OCI-LY7 (cell line): ENCODE data around the gene ZNF497. TPM values are rescaled to one million over a fixed set of nuclear protein-coding genes. Genes with fewer than 3 reads are reported as not detected.
"Not testable (repeated sequence)": the region's sequence is repeated elsewhere in the genome, so short reads cannot be mapped to it uniquely, and the experiment has no call there.

Source experiments
- BruUV-seq: library from RNA; stranded (reverse); fragments of 400-500 nt; replicated peaks from 2 replicates; lab custom pipeline; 2021; lab: Mats Ljungman, UMichigan
- CTCF ChIA-PET: fragments of 300-600 bp; sonication (Branson Sonifier 250); formaldehyde crosslinking; loops from one replicate; lab custom pipeline; 2022; ENCODE audit warnings: antibody characterized with exemption; ENCODE audit not compliant: unreplicated experiment; lab: Charles Lee
- POLR2A ChIA-PET: fragments of 300-600 bp; sonication (Branson Sonifier 250); formaldehyde crosslinking; loops from one replicate; lab custom pipeline; 2022; ENCODE audit warnings: antibody characterized with exemption; lab: Charles Lee
- DNase-seq: peaks from one replicate; pipeline ENCODE4 v3.0.0-alpha.2; 2015; ENCODE audit warnings: low spot score
- H2AFZ ChIP-seq: fragments of 200-600 bp; sonication (generic), shearing (Covaris generic); 2 replicates; pipeline ENCODE4 v1.6.1; 2014; ENCODE audit warnings: mild to moderate bottlenecking, antibody characterized with exemption, low read length, moderate library complexity
- H3K27ac ChIP-seq: fragments of 200-600 bp; sonication (generic); 2 replicates; pipeline ENCODE4 v1.5.1; 2014; ENCODE audit warnings: mixed run types, low read depth, mild to moderate bottlenecking, moderate library complexity, low read length, inconsistent platforms; ENCODE audit not compliant: poor library complexity, severe bottlenecking
- H3K36me3 ChIP-seq: fragments of 200-600 bp; sonication (generic); 2 replicates; pipeline ENCODE4 v1.6.1; 2014; ENCODE audit warnings: mild to moderate bottlenecking, antibody characterized with exemption, low read length, moderate library complexity, mixed read lengths; ENCODE audit not compliant: insufficient read depth
- H3K4me1 ChIP-seq: fragments of 200-600 bp; sonication (generic); 2 replicates; pipeline ENCODE4 v1.5.1; 2014; ENCODE audit warnings: mild to moderate bottlenecking, low read length; ENCODE audit not compliant: insufficient read depth, poor library complexity, severe bottlenecking
- H3K4me2 ChIP-seq: fragments of 200-600 bp; sonication (generic); 2 replicates; pipeline ENCODE4 v1.6.1; 2014; ENCODE audit warnings: mild to moderate bottlenecking, low read length
- H3K4me3 ChIP-seq: fragments of 200-600 bp; sonication (generic); 2 replicates; pipeline ENCODE4 v1.5.1; 2014; ENCODE audit warnings: mild to moderate bottlenecking, low read depth, low read length; ENCODE audit not compliant: poor library complexity, severe bottlenecking
- H3K79me2 ChIP-seq: fragments of 200-600 bp; sonication (generic); 2 replicates; pipeline ENCODE4 v1.6.1; 2016; ENCODE audit warnings: low read depth, mild to moderate bottlenecking, low read length, moderate library complexity, mixed read lengths; ENCODE audit not compliant: insufficient read depth
- H3K9me2 ChIP-seq: fragments of 200-600 bp; sonication (generic); 2 replicates; pipeline ENCODE4 v1.6.1; 2016; ENCODE audit warnings: mild to moderate bottlenecking, low read length, mixed read lengths; ENCODE audit not compliant: insufficient read depth
- H3K9me3 ChIP-seq: fragments of 200-600 bp; sonication (generic); 2 replicates; pipeline ENCODE4 v1.6.1; 2014; ENCODE audit warnings: mild to moderate bottlenecking, mixed run types, low read length, mixed read lengths
- H4K20me1 ChIP-seq: fragments of 200-600 bp; sonication (generic); 2 replicates; pipeline ENCODE4 v1.6.1; 2014; ENCODE audit warnings: mild to moderate bottlenecking, antibody characterized with exemption, low read length, moderate library complexity, mixed read lengths; ENCODE audit not compliant: insufficient read depth
- EZH2phosphoT487 ChIP-seq: fragments of 200-600 bp; sonication (generic); IDR thresholded peaks from 2 replicates; pipeline ENCODE4 v1.6.1; 2018; ENCODE audit warnings: low read depth, borderline replicate concordance, mild to moderate bottlenecking, mixed run types, antibody characterized with exemption, low read length, moderate library complexity, mixed read lengths
- intact Hi-C: fragments of 100-400 bp; cut with micrococcal nuclease; formaldehyde crosslinking; loops from one replicate; pipeline ENCODE4 v1.10.0; 2022; ENCODE audit not compliant: unreplicated experiment
- total RNA-seq, 2 experiments: library from RNA; depleted of rRNA in 1 of 2; stranded (reverse); fragments of >200 nt in 1 of 2; shearing (Covaris generic) in 1 of 2; gene quantifications; 2 replicates each; pipeline ENCODE4 v1.2.3, GENCODE V29; 2014 to 2022
- TF ChIP-seq, protein P1 (sequence below): fragments of 200-600 bp; sonication (generic); conservative IDR thresholded peaks from 2 replicates; pipeline ENCODE4 v1.5.1; 2014; ENCODE audit warnings: mild to moderate bottlenecking, antibody characterized with exemption, low read length, moderate library complexity, mixed read lengths

Gene ZNF497
- total RNA-seq, 2 experiments from 2014 or later: 3.6 to 6.1 TPM

GRCh38 chr19:58406818-58407657, 44.5 kb upstream of the ZNF497 start:
- no peaks in the 10 kb centered on the region for H3K9me2 ChIP-seq
- H3K4me2 ChIP-seq: peak overlapping the region; percentile 96
- intact Hi-C loops: loop anchor here (5.0 kb wide), 1 partner anchor 80 kb away; the partner anchor contains the start of gene ZSCAN22
- peaks cover 12% of the 10 kb centered on the region; the same call in 1 of the 2 replicates for H3K79me2 ChIP-seq
- H3K36me3 ChIP-seq: no peaks in the 10 kb centered on the region
- H2AFZ ChIP-seq: no peak overlapping the region
- H3K4me3 ChIP-seq: peak overlapping the region; percentile 83
- H3K4me1 ChIP-seq: peaks cover 25% of the 10 kb centered on the region
- TF ChIP-seq EZH2phosphoT487: no peak
- TF ChIP-seq, protein P1, sequence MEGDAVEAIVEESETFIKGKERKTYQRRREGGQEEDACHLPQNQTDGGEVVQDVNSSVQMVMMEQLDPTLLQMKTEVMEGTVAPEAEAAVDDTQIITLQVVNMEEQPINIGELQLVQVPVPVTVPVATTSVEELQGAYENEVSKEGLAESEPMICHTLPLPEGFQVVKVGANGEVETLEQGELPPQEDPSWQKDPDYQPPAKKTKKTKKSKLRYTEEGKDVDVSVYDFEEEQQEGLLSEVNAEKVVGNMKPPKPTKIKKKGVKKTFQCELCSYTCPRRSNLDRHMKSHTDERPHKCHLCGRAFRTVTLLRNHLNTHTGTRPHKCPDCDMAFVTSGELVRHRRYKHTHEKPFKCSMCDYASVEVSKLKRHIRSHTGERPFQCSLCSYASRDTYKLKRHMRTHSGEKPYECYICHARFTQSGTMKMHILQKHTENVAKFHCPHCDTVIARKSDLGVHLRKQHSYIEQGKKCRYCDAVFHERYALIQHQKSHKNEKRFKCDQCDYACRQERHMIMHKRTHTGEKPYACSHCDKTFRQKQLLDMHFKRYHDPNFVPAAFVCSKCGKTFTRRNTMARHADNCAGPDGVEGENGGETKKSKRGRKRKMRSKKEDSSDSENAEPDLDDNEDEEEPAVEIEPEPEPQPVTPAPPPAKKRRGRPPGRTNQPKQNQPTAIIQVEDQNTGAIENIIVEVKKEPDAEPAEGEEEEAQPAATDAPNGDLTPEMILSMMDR: peak; percentile 62
- BruUV-seq: no TSS peak
- H3K27ac ChIP-seq: no peak overlapping the region
- H4K20me1 ChIP-seq: no peaks in the 10 kb centered on the region
- ChIA-PET CTCF (no interaction called here), POLR2A (no interaction called here)
- peak; percentile 32 for DNase-seq
- no peaks in the 10 kb centered on the region for H3K9me3 ChIP-seq

DNA sequence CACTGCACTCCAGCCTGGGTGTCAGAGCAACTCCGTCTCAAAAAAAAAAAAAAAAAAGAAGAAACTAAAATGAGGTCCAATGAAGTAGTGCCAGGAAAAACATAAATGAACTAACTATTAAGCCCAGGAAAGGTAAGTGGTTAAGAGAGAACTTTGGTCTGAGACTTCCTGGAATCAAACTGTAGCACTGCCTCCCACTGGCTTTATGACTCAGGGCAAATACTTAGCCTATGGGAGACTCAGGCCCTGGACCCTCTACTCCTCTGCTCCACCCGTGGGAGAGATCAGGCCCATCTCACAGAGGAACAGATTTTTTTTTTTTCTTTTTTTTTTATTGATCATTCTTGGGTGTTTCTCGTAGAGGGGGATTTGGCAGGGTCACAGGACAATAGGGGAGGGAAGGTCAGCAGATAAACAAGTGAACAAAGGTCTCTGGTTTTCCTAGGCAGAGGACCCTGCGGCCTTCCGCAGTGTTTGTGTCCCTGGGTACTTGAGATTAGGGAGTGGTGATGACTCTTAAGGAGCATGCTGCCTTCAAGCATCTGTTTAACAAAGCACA, 41.4 kb upstream of the ZNF497 start:
- H4K20me1 ChIP-seq, POLR2A ChIA-PET, H3K4me2 ChIP-seq, H3K9me3 ChIP-seq, DNase-seq, H3K79me2 ChIP-seq, H3K9me2 ChIP-seq, CTCF ChIA-PET, intact Hi-C loops, H3K4me3 ChIP-seq, H2AFZ ChIP-seq, H3K36me3 ChIP-seq, H3K27ac ChIP-seq: not testable (repeated sequence)
- BruUV-seq: TSS peak; percentile 40
- H3K4me1 ChIP-seq: peaks cover 21% of the 10 kb centered on the region

DNA sequence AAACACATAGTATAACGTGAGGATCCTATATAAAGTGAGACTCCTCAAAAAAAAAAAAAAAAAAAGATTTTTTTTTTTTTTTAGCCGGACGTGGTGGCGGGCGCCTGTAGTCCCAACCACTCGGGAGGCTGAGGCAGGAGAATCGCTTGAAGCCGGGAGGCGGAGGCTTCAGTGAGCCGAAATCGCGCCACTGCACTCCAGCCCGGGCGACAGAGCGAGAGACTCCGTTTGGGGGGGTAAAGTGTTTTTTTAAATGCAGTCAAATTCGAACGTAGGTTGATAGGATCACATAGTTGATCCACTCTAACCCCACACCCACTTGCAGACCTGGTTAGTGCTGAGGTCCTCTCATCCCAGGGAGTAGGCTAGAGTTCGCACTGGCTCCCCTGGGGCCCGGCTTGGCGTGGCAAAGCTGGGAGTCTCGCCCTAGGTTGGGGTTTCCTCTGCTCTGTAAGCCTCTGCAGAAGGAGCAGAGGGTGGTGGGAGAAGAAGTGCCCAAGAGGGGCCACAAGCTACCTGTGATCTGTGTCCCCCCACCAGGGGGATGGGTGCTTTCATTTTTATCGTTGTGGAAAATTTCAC, 39.4 kb upstream of the ZNF497 start:
- Histone ChIP-seq H4K20me1 (no peaks in the 10 kb centered on the region), H3K36me3 (peaks cover 6% of the 10 kb centered on the region), H3K4me1 (peaks cover 13% of the 10 kb centered on the region), H3K79me2 (no peaks in the 10 kb centered on the region), H3K9me3 (no peaks in the 10 kb centered on the region), H2AFZ (peak overlapping the region; percentile 33; the same call in 1 of the 2 replicates), H3K27ac (peak overlapping the region; percentile 31), H3K4me2 (peak overlapping the region; percentile 79), H3K9me2 (no peaks in the 10 kb centered on the region), H3K4me3 (peak overlapping the region; percentile 74)
- intact Hi-C loops: no loop called here
- POLR2A ChIA-PET: interaction anchor here (1.0 kb wide), 1 partner anchor 14 kb away, joined by 4 read pairs; no protein-coding TSS in a partner anchor
- no peak for DNase-seq
- TF ChIP-seq EZH2phosphoT487: no peak
- TF ChIP-seq, protein P1: no peak
- no TSS peak for BruUV-seq
- CTCF ChIA-PET: no interaction called here
